Stimulated activated CD4-positive, alpha-beta T cell treated with anti-CD3 and anti-CD28 coated beads, TNF-alpha, amount 100 ng/mL, for 4 hours (primary cell): ENCODE data around the gene COPZ2.
"Not testable (repeated sequence)": the region's sequence is repeated elsewhere in the genome, so short reads cannot be mapped to it uniquely, and the experiment has no call there.

Experiments
- DNase-seq, 3 experiments: peaks; one replicate each; pipeline ENCODE4 v3.0.0-alpha.2; 2020; ENCODE audit warnings: low read depth in 3 of 3

Gene COPZ2

GRCh38 chr17:48037036-48037837 is at the start of gene COPZ2:
Gene COPZ2 (minus strand): TSS chr17:48037797. CDS start chr17:48037777, 20 bp downstream.
- DNase-seq, result peak in 1 of 3 experiments; percentile 37

GRCh38 chr17:48084932-48085331 is 47.3 kb upstream of the COPZ2 start:
- DNase-seq, result no peak

GRCh38 chr17:48081858-48082257 is 44.3 kb upstream of the COPZ2 start:
- no peak for DNase-seq

GRCh38 chr17:48077152-48077551 is 39.6 kb upstream of the COPZ2 start:
- DNase-seq, result not testable (repeated sequence)

GRCh38 chr17:48074322-48075081 is 36.9 kb upstream of the COPZ2 start:
- peak; percentile 23 to 68 (median 54) for DNase-seq

- DNase-seq, result not testable (repeated sequence)
Measured at GRCh38 chr17:48073566-48074094, 36.0 kb upstream of the COPZ2 start.

GRCh38 chr17:48072811-48073210 is 35.2 kb upstream of the COPZ2 start:
- DNase-seq, result not testable (repeated sequence)

- DNase-seq, result no peak
Measured at GRCh38 chr17:48071654-48072053, 34.1 kb upstream of the COPZ2 start.

- DNase-seq, result no peak
Measured at GRCh38 chr17:48070195-48070594, 32.6 kb upstream of the COPZ2 start.

- no peak for DNase-seq
Measured at GRCh38 chr17:48068491-48068961, 30.9 kb upstream of the COPZ2 start.

GRCh38 chr17:48067808-48068207 is 30.2 kb upstream of the COPZ2 start:
- not testable (repeated sequence) for DNase-seq

- no peak for DNase-seq
Measured at GRCh38 chr17:48067245-48067644, 29.6 kb upstream of the COPZ2 start.

GRCh38 chr17:48066656-48067055 is 29.1 kb upstream of the COPZ2 start:
- DNase-seq, result no peak

GRCh38 chr17:48066192-48066591 is 28.6 kb upstream of the COPZ2 start:
- DNase-seq, result no peak

- DNase-seq, result no peak
Measured at GRCh38 chr17:48064638-48065037, 27.0 kb upstream of the COPZ2 start.

- no peak for DNase-seq
Measured at GRCh38 chr17:48062273-48062672, 24.7 kb upstream of the COPZ2 start.

- DNase-seq, result no peak
Measured at GRCh38 chr17:48060249-48060648, 22.7 kb upstream of the COPZ2 start.

- DNase-seq, result no peak
Measured at GRCh38 chr17:48059125-48059668, 21.6 kb upstream of the COPZ2 start.

- no peak for DNase-seq
Measured at GRCh38 chr17:48058393-48059124, 21.0 kb upstream of the COPZ2 start.

GRCh38 chr17:48057626-48058025 is 20.0 kb upstream of the COPZ2 start:
- DNase-seq, result no peak

- DNase-seq, result no peak
Measured at GRCh38 chr17:48056879-48057278, 19.3 kb upstream of the COPZ2 start.
